ENCODE measurements around the gene TBC1D12.

The TBC1D12 gene

DNA sequence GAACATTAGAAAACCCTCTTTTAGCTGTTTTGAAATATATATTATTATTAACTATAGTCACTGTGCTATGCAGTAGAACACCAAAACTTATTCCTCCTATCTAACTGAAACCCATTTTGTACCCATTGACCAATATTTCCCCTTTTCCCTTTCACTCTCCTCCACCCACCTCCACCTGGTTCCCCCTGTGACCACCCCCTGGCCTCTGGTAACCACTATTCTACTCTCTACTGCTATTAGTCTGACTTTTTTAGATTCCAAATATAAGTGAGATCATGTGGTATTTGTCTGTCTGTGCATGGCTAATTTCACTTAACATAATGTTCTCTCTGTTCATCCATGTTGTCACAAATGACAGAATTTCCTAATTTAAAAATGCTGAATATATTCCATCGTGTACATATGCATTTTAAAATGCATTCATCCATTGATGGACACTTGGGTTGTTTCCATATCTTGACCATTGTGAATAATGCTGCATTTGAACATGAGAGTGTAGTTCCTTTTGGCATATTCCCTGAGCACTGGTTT lies 18.7 kb downstream of the TBC1D12 start:
- TF ChIP-seq, protein P1, sequence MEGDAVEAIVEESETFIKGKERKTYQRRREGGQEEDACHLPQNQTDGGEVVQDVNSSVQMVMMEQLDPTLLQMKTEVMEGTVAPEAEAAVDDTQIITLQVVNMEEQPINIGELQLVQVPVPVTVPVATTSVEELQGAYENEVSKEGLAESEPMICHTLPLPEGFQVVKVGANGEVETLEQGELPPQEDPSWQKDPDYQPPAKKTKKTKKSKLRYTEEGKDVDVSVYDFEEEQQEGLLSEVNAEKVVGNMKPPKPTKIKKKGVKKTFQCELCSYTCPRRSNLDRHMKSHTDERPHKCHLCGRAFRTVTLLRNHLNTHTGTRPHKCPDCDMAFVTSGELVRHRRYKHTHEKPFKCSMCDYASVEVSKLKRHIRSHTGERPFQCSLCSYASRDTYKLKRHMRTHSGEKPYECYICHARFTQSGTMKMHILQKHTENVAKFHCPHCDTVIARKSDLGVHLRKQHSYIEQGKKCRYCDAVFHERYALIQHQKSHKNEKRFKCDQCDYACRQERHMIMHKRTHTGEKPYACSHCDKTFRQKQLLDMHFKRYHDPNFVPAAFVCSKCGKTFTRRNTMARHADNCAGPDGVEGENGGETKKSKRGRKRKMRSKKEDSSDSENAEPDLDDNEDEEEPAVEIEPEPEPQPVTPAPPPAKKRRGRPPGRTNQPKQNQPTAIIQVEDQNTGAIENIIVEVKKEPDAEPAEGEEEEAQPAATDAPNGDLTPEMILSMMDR (IDR thresholded peaks at IDR 0.05; ENCODE audit: low read depth, low read length) = no peak
- DNase-seq (ENCODE audit: extremely low read depth, low read depth) = no peak

DNA sequence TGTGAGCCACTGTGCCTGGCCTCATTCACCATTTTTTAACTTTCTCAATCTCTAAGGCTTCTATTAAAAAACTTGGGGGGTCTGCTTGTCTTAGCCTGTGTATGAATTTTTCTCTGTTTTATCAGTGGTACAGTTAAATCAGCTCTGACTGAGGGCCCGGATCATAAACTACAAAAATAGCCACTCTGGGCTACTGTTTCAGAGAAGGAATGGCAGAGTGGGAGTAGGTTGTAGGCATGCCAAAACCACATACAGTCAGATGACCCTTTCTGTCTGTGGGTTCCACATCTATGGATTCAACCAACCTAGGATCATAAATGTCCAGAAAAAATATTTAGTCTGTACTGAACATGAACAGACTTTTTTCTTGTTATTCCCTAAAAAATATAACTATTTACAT lies 21.3 kb downstream of the TBC1D12 start:
- TF ChIP-seq, protein P1 (IDR thresholded peaks at IDR 0.05; ENCODE audit: low read depth, low read length) = no peak
- DNase-seq (ENCODE audit: extremely low read depth, low read depth) = no peak

DNA sequence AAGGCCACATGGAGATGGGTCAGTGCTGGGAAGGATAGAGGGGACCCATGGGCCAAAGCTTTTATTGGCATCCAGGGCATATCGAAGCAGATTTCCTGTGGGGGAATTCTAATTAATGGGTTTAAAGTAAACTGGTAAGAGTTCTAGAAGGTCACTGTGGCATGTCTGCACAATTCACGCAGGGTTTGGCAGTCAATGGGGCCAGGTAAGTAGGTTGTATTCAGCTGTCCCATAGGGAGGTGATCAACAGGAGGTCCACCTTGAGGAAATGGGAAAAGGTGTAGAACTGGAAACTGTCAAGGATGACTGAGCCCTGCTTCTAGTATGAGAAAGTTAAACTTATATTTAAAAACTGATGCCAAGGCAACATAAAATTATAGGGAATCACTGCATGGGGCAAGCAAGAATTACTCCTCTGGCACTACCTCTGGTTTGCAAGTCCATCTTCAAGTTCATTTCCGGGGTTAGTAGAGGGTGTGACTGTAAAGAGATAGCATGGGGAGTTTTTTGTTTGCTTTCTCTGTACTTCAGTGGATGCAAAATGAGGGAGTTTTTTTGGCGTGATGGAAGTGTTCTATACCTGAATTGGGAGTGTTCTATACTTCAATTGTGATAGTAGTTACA lies 22.5 kb downstream of the TBC1D12 start:
- DNase-seq (ENCODE audit: extremely low read depth, low read depth) = no peak
- TF ChIP-seq, protein P1 (IDR thresholded peaks at IDR 0.05; ENCODE audit: low read depth, low read length) = no peak

DNA sequence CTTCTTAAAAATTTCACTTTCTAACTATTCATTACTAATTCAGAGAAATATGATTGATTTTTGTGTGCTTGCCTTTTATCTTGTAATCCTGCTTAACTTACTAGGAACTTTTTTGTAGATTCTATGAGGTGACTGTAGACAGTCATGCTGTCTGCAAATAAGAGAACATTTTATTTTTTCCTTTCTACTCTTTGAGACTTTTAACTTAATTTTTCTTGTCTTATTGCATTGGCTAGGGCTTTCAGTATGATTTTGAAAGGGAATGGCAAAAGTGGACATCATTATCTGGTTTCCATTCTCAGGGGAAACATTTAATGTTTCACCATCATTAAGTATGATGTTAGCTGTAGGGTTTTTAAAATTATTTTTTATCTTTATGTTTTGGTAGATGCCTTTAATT lies 23.6 kb downstream of the TBC1D12 start:
- TF ChIP-seq, protein P1 (IDR thresholded peaks at IDR 0.05; ENCODE audit: low read depth, low read length) = no peak
- no peak for DNase-seq (ENCODE audit: extremely low read depth, low read depth)

DNA sequence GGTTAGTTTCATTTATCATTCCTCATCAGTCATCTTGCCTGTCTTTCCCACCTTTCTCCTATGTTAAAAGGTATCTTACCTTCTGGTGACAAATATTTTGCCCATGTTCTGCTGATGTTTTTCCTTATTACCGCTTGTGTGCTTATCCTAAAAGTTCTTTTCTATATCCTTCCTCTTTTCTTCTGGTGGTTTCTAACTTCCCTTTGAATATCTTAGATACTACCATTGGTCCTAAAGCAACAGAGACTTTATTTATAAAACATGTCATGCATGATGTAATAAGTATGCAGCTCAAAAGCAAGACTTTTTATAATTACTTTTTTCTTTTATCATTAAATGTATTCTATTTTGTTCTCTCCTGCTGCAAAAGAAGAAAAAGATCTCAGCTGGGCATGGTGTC lies 24.8 kb downstream of the TBC1D12 start:
- TF ChIP-seq, protein P1 (IDR thresholded peaks at IDR 0.05; ENCODE audit: low read depth, low read length) = no peak
- DNase-seq (ENCODE audit: extremely low read depth, low read depth) = no peak

DNA sequence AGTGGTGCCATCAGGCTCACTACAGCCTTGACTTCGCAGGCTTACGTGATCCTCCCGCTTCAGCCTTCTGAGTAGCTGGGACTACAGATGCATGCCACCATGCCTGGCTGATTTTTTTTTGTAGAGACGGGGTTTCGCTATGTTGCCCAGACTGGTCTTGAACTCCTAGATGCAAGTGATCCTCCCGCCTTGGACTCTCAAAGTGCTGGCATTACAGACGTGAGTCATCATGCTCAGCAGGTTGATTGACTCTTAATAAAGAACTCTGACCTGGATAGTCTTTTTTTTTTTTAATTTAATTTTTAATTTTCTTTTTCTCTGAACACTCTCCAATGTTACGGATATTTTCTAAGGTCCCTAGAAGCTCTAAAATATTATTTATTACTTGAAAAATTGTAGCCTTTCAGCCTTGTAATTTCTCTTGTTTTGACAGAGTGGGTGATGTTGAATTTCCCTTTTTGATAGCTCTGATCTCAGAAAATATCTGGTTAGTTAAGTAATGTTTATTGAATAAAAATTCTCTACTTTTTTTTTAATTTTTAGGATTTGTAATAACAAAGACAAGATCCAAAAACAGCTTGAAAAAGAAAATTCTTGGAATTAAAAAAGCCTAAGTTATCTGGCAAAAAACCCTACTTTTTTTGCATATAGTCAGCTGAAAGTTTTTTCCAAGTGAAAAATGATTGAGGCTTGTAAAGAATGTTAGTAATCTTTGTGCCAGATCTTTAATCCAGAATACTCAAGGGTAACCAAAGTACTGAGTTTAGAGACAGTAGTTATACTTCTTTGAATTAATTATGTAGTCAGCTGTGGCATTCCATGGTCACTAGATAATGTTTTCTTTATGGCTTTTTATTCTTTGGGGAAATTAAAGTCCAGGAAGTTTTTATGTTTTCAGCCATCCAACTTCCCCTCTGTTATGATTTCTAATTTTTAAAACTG lies 26.7 kb downstream of the TBC1D12 start:
- no peak for DNase-seq (ENCODE audit: extremely low read depth, low read depth)
- TF ChIP-seq, protein P1 (IDR thresholded peaks at IDR 0.05; ENCODE audit: low read depth, low read length) = no peak

DNA sequence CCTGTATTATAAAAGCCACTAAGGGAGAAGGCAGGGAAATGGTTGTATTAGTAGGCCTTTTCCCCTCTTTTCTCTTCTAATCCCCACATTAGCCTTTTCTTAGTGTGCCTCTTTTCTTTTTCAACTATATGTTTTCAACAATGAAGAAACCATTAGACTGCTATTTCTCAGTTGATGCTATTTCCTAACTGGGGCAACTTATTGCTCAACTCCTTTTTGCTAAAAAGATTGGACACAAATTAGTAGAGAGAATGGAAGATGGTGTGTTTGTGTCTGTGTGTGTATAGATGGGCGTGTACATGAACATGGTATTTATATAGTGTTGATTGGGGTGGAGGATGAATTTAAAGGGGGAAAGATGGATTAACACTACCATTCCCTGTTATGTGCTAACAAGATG lies 28.4 kb downstream of the TBC1D12 start:
- TF ChIP-seq, protein P1 (IDR thresholded peaks at IDR 0.05; ENCODE audit: low read depth, low read length) = no peak
- DNase-seq (ENCODE audit: extremely low read depth, low read depth) = no peak
